Iris pigment epithelial cell (primary cell): ENCODE data around the gene ZYG11B.
"Not testable (repeated sequence)": the region's sequence is repeated elsewhere in the genome, so short reads cannot be mapped to it uniquely, and the experiment has no call there.

Experiments
- DNase-seq: peaks from one replicate; pipeline ENCODE4 v3.0.0-alpha.2; 2011; ENCODE audit warnings: low read depth

ZYG11B gene

DNA sequence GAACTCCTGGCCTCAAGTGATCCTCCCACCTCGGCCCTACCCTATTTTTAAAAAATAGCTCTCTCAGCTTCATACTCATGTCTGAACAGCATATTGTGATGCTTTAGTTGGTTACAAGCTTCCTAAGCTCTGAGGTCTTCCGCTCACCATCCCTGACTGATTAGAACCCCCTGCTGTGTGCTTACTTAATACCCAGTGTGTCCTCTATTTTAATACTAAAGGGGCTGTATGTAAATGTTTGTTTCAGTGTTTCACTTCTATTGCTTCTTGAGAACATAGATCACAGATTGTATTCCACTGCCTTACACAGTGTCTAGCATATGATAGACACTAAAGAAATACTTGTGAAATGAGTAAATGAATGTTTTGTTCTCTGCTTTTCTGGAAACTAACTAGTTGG, 29.8 kb downstream of the ZYG11B start:
- no peak for DNase-seq

DNA sequence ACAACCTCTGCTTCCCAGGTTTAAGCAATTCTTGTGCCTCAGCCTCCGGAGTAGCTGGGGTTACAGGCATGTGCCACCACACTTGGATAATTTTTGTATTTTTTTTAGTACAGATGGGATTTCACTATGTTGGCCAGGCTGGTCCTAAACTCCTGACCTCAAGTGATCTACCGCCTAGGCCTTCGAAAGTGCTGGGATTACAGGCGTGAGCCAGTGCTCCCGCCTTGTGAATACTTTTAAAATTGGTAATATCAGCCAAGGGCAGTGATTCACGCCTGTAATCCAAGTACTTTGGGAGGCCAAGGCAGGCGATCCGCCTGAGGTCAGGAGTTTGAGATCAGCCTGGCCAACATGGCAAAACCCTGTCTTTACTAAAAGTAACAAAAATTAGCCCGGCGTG, 33.7 kb downstream of the ZYG11B start:
- no peak for DNase-seq

DNA sequence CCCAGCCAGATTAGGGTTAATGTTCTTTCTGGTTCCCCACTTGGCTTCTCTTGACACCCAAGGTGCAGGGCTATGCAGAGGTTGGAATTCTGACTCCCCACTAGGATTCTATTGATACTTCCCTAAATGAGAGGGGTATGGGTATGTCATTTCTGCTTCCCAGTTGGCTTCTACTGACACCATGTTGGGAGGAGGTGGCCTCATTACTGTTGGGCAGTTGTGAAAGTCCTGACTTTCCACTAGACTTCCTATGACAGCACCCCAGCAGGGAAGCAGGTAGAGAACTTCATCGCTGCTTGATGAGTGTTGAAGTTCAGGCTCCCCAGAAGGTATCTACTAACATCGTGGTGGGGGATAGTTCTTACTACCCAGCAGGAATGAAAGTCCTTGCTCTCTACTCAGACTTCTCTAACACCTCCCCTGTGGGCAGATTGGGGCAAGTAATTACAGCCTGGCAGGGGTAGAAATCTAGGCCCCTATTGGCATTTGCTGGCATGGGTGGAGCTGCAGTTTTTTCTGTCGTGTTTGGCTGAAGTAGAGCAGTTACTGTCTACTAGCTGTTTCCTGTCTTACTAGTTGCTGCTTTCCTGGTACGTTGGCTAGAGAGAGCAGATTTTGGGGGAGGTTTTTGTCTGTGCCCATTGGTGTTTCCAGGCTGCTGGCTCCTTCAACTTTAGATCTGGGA, 41.5 kb downstream of the ZYG11B start:
- no peak for DNase-seq

DNA sequence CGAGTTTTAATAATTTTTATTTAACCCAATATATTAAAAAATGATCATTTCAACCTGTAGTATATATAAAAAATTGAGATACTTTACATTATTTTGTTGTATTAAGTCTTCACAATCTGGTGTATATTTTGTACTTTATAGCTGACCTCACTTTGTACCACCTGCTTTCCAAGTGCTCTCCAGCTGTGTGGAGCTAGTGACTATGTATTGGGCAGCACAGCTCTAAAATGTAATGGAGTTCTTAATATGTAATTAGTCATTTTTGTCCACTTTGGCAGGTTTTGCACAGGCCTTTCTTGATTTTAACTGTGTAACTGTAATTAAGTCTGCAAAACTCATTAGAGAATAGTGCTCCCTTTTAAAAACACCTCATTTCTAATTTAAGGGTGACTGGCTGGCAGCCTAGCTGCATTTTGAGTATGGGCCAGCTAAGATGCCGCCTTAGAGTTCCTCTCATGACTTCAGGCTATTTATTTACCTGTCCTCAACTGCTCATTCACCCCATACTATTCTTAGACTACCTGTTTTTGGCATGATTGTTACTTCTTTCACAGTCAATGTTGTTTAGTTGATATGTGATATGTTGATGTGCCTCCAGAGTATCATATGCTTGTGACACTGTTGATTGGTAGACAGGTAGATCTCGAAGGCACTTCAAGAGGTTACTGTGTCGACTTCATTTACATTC, 43.2 kb downstream of the ZYG11B start:
- DNase-seq = no peak

DNA sequence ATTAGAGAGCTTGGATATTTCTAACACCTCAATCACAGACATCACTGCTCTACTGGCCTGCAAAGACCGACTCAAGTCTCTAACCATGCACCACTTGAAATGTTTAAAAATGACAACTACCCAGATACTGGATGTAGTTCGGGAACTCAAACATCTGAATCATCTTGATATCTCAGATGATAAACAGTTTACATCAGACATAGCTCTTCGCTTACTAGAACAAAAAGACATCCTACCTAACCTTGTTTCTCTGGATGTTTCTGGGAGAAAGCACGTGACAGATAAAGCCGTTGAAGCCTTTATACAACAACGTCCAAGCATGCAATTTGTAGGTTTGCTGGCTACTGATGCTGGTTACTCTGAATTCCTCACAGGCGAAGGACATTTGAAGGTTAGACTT, 45.1 kb downstream of the ZYG11B start:
- DNase-seq = peak; percentile 62

DNA sequence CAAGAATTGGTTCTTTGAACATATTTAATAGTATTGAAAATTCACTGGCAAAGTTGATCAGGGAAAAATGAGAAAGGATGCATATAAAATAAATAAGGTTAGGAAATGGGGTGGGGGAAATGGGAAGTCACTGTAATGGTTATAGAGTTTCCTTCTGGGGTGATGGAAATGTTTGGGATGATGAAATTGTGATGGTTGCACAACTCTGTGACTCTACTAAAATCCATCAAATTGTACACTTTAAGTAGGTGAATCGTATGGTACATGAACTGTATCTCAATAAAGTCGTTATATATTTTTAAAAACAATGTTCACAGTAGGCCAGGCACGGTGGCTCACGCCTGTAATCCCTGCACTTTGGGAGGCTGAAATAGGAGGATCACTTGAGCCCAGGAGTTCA, 59.9 kb downstream of the ZYG11B start:
- no peak for DNase-seq

DNA sequence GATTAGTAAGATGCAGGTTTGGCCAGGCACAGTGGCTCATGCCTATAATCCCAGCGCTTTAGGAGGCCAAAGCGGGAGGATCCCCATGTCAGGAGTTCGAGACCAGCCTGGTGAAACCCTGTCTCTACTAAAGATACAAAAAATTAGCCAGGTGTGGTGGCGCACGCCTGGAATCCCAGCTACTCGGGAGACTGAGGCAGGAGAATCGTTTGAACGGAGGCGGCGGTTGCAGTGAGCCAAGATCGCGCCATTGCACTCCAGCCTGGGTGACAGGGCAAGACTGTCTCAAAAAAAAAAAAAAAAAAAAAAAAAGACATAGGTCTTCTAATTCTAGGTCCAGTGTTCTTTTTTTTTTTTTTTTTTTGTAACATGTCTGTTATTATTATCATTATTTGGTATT, 64.2 kb downstream of the ZYG11B start:
- DNase-seq = not testable (repeated sequence)

DNA sequence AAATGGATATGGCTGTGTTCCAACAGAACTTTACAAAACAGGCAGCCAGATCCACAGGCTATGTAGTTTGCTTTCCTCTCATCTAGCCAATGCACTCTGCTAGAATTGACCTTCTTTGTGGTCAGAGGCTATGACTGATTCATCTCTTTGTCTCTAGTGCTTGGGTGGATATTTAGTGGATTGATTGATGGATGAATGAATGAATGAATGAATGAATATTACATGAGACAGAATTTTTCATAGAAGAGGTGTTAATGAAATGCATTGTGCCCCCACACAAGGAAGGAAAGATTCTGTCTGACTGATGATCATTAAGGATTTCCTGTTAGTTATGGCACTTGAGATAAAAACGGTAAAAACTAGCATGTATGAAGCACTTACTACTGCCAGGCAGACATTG, 65.8 kb downstream of the ZYG11B start:
- DNase-seq = peak; percentile 71

DNA sequence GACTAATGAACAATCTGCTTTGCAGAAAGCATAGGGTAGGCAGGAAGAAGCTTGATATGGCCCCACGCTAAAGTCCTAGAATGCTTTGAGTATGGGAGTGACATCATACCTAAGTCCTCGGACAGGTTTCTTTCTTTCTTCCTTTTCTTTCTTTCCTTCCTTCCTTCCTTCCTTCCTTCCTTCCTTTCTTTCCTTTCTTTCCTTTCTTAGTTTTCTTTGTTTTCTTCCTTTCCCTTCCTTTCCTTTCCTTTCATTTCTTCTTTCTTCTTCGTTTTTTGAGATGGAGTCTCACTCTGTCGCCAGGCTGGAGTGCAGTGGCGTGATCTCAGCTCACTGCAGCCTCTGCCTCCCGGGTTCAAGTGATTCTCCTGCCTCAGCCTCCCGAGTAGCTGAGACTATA, 67.5 kb downstream of the ZYG11B start:
- DNase-seq = not testable (repeated sequence)

DNA sequence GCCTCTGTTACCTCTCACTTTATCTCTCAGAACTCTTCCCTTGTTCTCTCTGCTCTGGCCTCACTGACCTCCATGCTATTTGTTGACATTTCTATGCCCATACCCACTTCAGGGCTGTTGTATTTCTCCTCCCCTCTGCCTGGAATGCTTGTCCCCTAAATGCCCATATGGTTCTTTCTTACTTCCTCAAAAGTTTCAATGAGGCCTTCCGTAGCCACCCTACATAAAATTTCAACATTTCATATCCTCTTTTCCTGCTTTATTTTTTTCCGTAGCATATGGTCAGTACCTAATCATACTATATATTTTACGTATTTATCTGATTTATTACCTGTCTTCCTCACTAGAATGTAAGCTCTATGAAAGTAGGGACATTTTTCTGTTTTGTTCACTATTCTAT, 69.2 kb downstream of the ZYG11B start:
- no peak for DNase-seq

DNA sequence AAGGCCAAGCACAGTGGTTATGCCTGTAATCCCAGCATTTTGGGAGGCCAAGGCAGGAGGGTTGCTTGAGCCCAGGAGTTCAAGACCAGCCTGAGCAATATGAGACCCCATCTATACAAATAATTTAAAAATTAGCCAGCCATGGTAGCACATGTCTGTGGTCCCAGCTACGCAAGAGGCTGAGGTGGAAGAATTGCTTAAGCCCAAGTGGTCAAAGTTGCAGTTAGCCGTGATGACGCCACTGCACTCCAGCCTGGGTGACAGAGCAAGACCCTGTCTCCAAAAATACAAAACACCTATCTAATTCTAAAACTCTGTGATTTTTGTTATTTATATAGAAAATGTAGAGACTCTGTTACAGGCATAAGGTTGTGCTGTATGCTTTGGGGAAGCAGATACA, 72.1 kb downstream of the ZYG11B start:
- no peak for DNase-seq

DNA sequence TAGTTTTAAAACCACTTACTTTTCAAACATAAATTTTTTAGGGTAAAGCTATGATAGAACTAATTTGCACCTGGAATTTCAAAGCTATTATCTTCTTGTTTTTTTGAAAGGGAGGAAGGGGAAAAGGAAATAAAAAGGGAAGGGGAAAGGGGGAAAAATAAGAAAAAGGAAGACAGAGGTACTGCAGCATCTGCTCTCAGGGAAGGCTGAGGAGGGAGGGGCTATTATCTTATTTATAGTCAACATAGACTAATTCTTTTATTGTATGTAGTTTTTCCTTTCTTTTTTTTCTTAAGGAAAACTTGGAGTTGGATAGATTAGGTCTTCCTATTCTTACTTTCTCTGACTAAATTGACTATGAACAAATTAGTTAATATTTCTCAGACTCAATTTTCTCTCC, 74.8 kb downstream of the ZYG11B start:
- DNase-seq = no peak

DNA sequence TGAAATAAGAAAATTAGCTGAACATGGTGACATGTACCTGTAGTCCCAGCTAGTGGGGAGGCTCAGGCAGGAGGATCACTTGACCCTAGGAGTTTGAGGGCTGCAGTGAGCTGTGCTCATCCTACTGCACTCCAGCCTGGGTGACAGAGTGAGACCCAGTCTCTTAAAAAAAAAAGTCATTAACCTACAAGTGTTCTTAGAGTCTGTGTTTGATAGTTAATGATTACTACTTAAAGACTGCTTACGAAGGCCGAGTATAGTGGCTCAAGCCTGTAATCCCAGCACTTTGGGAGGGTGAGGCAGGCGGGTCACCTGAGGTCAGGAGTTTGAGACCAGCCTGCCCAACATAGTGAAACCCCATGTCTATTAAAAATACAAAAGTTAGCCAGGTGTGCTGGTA, 77.8 kb downstream of the ZYG11B start:
- DNase-seq = not testable (repeated sequence)

DNA sequence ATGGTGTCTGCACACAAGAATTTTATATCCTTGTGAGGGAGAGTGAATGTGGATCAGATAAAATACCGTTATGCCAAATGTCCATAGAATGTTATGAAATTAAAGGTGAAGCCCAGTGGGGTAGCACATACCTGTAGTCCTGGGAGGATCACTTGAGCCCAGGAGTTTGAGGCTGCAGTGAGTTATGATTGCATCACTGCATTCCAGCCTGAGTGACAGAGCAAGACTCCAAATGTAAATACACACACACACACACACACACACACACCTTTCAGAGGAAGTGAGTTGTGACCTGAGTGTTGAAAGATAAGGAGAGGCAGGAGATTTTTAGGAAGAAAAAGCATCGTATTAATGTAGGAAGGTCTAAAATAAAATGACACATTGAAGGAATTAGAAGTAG, 88.2 kb downstream of the ZYG11B start:
- peak; percentile 67 for DNase-seq

DNA sequence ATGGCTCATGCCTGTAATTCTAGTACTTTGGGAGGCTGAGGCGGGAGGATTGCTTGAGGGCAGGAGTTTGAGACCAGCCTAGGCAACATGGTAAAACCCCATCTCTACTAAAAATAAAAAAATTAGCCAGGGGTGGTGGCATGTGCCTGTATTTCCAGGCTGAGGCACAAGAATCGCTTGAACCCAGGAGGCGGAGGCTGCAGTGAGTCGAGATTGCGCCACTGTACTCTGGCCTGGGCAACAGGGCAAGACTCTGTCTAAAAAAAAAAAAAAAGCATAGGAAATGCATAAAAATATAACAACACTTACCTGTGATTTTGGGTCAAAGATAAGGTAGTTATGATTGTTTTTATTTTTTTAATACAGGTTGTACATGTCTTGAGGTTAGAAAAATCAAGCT, 94.6 kb downstream of the ZYG11B start:
- not testable (repeated sequence) for DNase-seq

DNA sequence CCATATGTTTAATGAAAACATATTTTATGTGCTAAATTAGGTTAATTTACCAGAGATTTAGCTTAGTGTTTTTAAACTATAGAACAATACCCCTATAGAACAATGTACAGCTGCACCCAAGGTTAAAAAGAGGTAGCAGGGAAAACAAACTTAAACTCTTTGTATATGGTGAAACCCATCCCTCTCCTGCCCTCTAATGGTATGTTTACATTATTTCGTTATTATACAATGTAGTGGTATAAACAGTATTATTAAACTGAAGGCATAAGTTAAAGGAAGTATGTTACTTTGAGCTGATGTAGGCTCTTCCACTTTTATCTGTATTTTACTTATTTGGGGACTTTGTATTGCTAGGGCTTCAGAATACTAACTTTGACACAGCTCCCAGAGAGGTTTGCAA, 99.6 kb downstream of the ZYG11B start:
- peak; percentile 12 for DNase-seq

DNA sequence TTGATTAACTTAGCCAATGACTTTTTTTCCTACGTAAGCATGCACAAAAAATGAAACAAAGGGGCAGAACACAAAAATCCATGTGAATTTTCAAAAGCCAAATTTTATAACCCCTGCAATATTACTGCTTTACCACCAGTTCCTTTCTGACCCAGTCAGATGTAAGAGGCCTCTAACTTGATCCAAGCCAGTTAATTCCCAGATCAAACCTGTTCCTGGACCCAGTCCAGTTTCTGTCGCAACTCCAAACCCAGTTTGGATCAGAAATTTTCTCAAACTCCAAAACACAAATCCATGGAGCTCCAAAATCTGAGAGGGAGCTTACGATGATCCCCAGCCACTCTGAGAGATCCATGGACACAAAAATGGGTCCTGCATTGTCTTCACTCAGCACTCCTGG, 108.5 kb downstream of the ZYG11B start:
- DNase-seq = no peak

DNA sequence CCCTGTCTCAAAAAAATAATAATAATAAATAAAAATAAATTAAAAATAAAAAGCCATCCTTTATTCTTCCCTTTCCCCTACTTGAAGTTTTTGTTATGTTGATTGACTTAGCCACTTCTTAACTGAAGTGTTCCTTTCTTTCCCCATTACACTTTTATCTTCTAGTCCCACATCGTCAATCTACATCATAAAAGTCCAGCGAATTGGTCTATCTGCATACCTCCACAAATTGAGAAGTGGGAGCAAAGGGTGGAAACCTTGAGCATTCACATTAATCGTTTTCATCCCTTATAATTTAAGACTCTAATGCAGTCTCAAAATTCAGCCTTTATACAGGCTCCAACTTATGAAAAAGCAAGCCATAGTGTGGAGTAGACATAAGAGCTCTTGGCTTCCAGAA, 109.8 kb downstream of the ZYG11B start:
- DNase-seq = no peak

DNA sequence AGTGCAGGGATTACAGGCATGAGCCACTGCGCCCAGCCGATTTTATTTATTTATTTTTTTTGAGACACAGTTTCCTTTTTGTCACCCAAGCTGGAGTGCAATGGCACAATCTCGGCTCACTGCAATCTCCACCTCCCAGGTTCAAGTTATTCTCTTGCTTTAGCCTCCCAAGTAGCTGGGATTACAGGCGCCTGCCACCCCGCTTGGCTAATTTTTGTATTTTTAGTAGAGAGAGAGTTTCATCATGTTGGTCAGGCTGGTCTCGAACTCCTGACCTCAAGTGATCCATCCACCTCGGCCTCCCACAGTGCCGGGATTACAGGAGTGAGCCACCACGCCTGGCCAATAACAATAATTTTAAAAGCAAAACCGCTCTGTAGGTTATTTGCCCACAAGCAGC, 112.9 kb downstream of the ZYG11B start:
- DNase-seq = not testable (repeated sequence)

DNA sequence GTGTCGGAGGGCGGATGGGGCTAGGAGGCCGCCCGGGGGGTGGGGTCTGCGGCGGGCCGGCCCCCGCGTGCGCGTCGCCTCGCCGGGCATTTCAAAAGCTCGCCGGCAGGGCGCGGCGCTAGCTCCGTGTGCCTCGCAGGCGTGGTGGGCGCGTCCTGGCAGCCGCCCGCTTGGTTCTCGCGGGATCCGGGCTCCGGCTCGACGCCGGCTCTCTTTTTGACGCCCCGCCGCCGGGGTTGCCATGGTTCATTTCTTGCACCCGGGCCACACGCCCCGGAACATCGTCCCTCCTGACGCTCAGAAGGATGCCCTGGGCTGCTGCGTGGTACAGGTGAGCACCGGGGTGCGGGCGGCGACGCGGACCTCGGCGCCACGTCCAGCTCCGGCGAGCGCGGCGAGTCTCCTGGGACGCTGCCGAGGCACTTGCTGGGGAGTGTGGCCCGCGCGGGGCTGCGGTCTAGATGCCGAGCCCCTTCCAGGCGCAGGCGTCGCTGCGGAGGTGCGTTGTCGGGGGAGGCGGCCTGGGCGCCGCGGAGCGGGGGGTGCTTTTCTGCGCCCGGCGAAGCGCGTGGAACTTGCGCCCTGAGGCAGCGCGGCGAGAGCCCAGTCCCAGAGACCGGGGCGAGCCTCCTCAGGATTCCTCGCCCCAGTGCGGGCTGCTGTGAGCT, 116.5 kb downstream of the ZYG11B start, which contains the start of gene ZYG11A:
Gene ZYG11A, plus strand, starts transcription at position 118 of the 668 bp plus-strand sequence. Its CDS starts 124 bp downstream, at position 242.
- peak; percentile 84 for DNase-seq

DNA sequence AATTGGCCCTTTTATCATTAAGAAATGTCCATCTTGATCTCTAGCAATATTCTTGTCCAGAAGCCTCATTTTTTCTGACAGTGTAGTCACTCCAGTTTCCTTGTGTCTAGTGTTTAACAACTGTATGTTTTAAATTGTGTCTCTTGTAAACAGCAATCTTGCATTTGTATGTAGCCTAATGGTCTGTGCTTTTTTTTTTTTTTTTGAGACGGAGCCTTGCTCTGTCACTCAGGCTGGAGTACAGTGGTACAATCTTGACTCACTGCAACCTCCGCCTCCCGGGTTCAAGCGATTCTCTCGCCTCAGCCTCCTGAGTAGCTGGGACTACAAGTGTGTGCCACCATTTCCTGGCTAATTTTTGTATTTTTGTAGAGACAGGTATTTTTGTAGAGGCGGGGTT, 118.9 kb downstream of the ZYG11B start:
- not testable (repeated sequence) for DNase-seq

DNA sequence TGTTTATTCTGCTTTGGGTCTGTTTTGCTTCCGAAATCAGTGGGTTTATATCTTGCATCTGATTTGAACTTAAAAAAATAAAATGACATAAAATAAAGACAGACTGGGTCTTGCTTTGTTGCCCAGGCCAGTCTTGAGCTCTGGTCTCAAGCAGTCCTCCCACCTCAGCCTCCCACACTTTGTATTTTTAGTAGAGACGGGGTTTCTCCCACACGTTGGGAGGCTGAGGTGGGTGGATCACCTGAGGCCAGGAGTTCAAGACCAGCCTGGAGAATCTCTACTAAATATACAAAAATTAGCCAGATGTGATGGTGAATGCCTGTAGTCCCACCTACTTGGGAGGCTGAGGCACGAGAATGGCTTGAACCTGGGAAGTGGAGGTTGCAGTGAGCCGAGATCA, 122.2 kb downstream of the ZYG11B start:
- DNase-seq = no peak

DNA sequence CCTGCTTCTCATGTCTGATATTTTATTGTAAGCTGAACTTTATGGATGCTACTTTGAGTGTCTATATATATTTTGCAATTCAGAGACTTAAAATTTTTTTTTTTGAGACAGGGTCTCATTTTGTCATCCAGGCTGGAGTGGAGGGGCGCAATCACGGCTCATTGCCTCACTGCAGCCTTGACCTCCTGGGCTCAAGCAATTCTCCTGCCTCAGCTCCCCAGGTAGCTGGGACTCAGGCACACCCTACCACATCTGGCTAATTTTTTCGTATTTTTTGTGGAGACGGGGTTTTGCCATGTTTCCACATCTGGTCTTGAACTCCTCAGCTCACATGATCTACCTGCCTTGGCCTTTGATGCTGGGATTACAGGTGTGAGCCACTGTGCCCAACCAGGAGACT, 124.7 kb downstream of the ZYG11B start:
- no peak for DNase-seq
